Spleen (tissue), 7 donors: ENCODE results near the gene GCDH.

ENCODE experiments used
- POLR2A ChIP-seq, 3 donors: fragments of 450-650 bp; IDR thresholded peaks; one replicate each; pipeline ENCODE4 v1.5.1; 2017; ENCODE audit warnings: antibody characterized with exemption in 3 of 3, mild to moderate bottlenecking in 1 of 3
- POLR2AphosphoS5 ChIP-seq, 3 donors: sonication (generic); formaldehyde crosslinking; IDR thresholded peaks; one replicate each; pipeline ENCODE4 v1.5.1; 2017; ENCODE audit warnings: antibody characterized with exemption in 3 of 3
- TF ChIP-seq, protein P1 (sequence below), 11 experiments: fragments of 200-600 bp in 7 of 11; fragments of 450-650 bp in 4 of 11; sonication (generic) in 4 of 11; IDR thresholded peaks in 8 of 11; conservative IDR thresholded peaks in 3 of 11; 1 replicate in 7 of 11; 2 replicates in 4 of 11; pipeline versions ENCODE4 v1.4.0 to v1.8.0; 2016 to 2021; ENCODE audit warnings: antibody characterized with exemption in 11 of 11, inconsistent platforms in 4 of 11, mild to moderate bottlenecking in 1 of 11
- donor health status: DM: no; HTN: no; CAD: no; lungs with moderate emphysema.
- donor health status: DM: no; HTN: no; CAD: no.
- donor health status: DM: no; HTN: no; CAD: no.

DNA sequence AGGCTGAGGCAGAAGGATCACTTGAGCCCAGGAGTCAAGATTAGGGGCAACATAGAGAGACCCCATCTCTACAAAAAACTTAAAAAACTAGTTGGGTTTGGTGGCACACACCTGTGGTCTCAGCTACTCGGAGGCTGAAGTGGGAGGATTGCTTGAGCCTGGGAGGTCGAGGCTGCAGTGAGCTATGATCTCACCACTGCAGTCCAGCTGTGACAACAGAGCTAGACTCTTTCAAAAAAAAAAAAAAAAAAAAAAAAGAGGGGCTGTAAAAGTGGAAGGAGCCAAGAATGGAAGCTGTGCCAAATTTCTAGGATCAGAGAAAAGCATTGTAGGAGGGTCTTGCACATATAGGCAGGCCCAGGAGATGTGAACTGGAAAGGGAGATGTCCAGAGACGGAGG is 19.3 kb upstream of the GCDH start:
- TF ChIP-seq, protein P1, sequence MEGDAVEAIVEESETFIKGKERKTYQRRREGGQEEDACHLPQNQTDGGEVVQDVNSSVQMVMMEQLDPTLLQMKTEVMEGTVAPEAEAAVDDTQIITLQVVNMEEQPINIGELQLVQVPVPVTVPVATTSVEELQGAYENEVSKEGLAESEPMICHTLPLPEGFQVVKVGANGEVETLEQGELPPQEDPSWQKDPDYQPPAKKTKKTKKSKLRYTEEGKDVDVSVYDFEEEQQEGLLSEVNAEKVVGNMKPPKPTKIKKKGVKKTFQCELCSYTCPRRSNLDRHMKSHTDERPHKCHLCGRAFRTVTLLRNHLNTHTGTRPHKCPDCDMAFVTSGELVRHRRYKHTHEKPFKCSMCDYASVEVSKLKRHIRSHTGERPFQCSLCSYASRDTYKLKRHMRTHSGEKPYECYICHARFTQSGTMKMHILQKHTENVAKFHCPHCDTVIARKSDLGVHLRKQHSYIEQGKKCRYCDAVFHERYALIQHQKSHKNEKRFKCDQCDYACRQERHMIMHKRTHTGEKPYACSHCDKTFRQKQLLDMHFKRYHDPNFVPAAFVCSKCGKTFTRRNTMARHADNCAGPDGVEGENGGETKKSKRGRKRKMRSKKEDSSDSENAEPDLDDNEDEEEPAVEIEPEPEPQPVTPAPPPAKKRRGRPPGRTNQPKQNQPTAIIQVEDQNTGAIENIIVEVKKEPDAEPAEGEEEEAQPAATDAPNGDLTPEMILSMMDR (IDR thresholded peaks at IDR 0.05 in 8 of 11, conservative IDR thresholded peaks at IDR 0.05 in 3 of 11) = no peak
- no peak for TF ChIP-seq POLR2A (IDR thresholded peaks at IDR 0.05)
- TF ChIP-seq POLR2AphosphoS5 (IDR thresholded peaks at IDR 0.05) = no peak
